Panc1 (cell line): ENCODE results near the gene ARHGEF7. TPM values are rescaled to one million over a fixed set of nuclear protein-coding genes. Genes with fewer than 3 reads are reported as not detected.

Source experiments
- ATAC-seq: fragments of 200-7000 bp; cut with Tn5 transposase; 2 replicates; pipeline ENCODE4 v1.9.1; 2020; ENCODE audit warnings: mild to moderate bottlenecking, moderate library complexity
- BruUV-seq: library from RNA; stranded (reverse); fragments of 400-500 nt; replicated peaks from 2 replicates; lab custom pipeline; 2021; lab: Mats Ljungman, UMichigan
- CTCF ChIA-PET: fragments of 300-600 bp; sonication (Branson Sonifier 250); formaldehyde crosslinking; loops from one replicate; lab custom pipeline; 2022; ENCODE audit warnings: antibody characterized with exemption; lab: Charles Lee
- POLR2A ChIA-PET: fragments of 300-600 bp; sonication (Branson Sonifier 250); formaldehyde crosslinking; loops from one replicate; lab custom pipeline; 2022; ENCODE audit warnings: antibody characterized with exemption; lab: Charles Lee
- DNase-seq: peaks from one replicate; pipeline ENCODE4 v3.0.0-alpha.2; 2010; ENCODE audit warnings: low read depth, low spot score
- H3K27ac ChIP-seq: 2 replicates; pipeline ENCODE4 v1.5.1; 2011; ENCODE audit warnings: mild to moderate bottlenecking, low read length, inconsistent platforms
- H3K27me3 ChIP-seq: fragments of 200-500 bp; sonication (Bioruptor generic); 2 replicates; pipeline ENCODE4 v1.6.0; 2014; ENCODE audit warnings: low read length, inconsistent platforms; ENCODE audit not compliant: control insufficient read depth, insufficient read depth
- H3K36me3 ChIP-seq: fragments of 200-500 bp; sonication (Bioruptor generic); 2 replicates; pipeline ENCODE4 v1.5.1; 2014; ENCODE audit warnings: inconsistent platforms, mild to moderate bottlenecking, low read length, moderate library complexity; ENCODE audit not compliant: control insufficient read depth, insufficient read depth
- H3K4me1 ChIP-seq: 2 replicates; pipeline ENCODE4 v1.5.1; 2011; ENCODE audit warnings: inconsistent platforms, mild to moderate bottlenecking, low read length, moderate library complexity; ENCODE audit not compliant: control insufficient read depth, insufficient read depth
- H3K4me3 ChIP-seq, 2 experiments: 2 replicates each; pipeline ENCODE4 v1.5.1; 2011 to 2012; ENCODE audit warnings: low read depth in 2 of 2, low read length in 2 of 2, mild to moderate bottlenecking in 2 of 2, inconsistent platforms in 1 of 2, moderate library complexity in 1 of 2
- H3K9me3 ChIP-seq: fragments of 200-500 bp; sonication (Bioruptor generic); 2 replicates; pipeline ENCODE4 v1.5.1; 2014; ENCODE audit warnings: low read depth, mild to moderate bottlenecking, inconsistent platforms, low read length, moderate library complexity; ENCODE audit not compliant: control insufficient read depth, insufficient read depth
- POLR2AphosphoS5 ChIP-seq: IDR thresholded peaks from 2 replicates; pipeline ENCODE4 v1.6.1; 2012; ENCODE audit warnings: mild to moderate bottlenecking, low read depth, low read length, moderate library complexity
- SIN3A ChIP-seq: IDR thresholded peaks from 2 replicates; pipeline ENCODE4 v1.6.1; 2012; ENCODE audit warnings: low read depth, mild to moderate bottlenecking, low read length, moderate library complexity, borderline replicate concordance; ENCODE audit not compliant: insufficient read depth
- TCF7L2 ChIP-seq: IDR thresholded peaks from 2 replicates; pipeline ENCODE4 v1.6.1; 2011; ENCODE audit warnings: mild to moderate bottlenecking, low read depth, low read length, inconsistent platforms
- in situ Hi-C: cut with HindIII; loops from 2 replicates; pipeline ENCODE4 v1.10.0; 2016; ENCODE audit warnings: low sequenced_read_pairs, low pct_unique_long_range_greater_than_20kb
- intact Hi-C: fragments of 100-400 bp; cut with micrococcal nuclease; formaldehyde crosslinking; loops from one replicate; pipeline ENCODE4 v1.10.0; 2022; ENCODE audit not compliant: unreplicated experiment
- total RNA-seq: library from RNA; stranded (reverse); gene quantifications from one replicate; pipeline ENCODE4 v1.2.1, GENCODE V29; 2021; ENCODE audit not compliant: unreplicated experiment
- TF ChIP-seq, protein P1 (sequence below): fragments of 450-650 bp; IDR thresholded peaks from 2 replicates; pipeline ENCODE4 v1.5.1; 2017; ENCODE audit warnings: mild to moderate bottlenecking
- TF ChIP-seq, protein P2 (sequence below), 2 experiments: IDR thresholded peaks; 2 replicates each; pipeline ENCODE4 v1.6.1; 2011 to 2012; ENCODE audit warnings: low read depth in 2 of 2, control low read depth in 1 of 2, low read length in 1 of 2, mild to moderate bottlenecking in 1 of 2, moderate library complexity in 1 of 2; ENCODE audit not compliant: insufficient read depth in 1 of 2

The ARHGEF7 gene
- total RNA-seq, 1 experiment from 2014 or later = 36.4 TPM

DNA sequence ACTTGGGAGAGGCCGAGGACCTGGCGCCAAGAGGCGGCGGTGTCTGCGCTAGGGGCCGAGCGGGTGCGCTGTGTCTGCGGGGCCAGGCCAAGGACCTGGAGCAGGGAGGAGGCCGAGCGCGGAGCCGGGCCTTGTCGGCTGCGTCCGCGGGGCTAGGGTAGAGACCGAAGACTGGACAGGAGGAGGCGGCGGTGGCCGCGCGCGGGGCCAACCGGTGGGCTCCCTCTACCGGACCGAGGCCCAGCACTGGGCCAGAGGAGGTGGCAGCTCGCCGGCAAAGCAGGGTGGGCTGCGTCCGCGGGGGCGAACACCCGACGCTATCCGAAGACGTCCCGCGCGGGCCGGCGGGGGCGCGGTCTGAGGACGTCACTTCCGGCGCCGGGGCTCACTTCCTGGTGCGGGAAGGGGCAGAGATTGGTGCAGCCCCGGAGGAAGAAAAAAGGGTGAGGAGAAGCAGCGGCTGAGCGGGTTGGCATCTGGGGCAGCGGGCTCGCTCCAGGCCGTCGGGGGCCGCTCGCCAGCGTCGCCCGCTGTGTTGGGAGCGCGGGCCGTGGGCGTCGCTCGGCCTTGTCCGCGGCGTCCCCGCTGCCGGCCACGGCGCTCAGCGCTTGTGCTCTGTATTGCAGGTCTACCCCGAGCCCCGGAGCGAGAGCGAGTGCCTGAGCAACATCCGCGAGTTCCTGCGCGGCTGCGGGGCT, 38.3 kb downstream of the ARHGEF7 start:
- ChIA-PET POLR2A (no interaction called here), CTCF (no interaction called here)
- in situ Hi-C loops = no loop called here
- ATAC-seq (peak; percentile 98), DNase-seq (no peak)
- intact Hi-C loops = no loop called here
- H3K27me3 ChIP-seq = no peaks in the 10 kb centered on the region; the same call in 1 of the 2 replicates
- H3K4me1 ChIP-seq = peaks cover 6% of the 10 kb centered on the region
- peak overlapping the region; percentile 89 for H3K27ac ChIP-seq
- H3K4me3 ChIP-seq = peak overlapping the region; percentile 75 to 83
- H3K36me3 ChIP-seq = no peaks in the 10 kb centered on the region; the same call in 1 of the 2 replicates
- no peaks in the 10 kb centered on the region for H3K9me3 ChIP-seq
- BruUV-seq = no TSS peak
- TF ChIP-seq TCF7L2 = no peak
- TF ChIP-seq POLR2AphosphoS5 = peak; percentile 69; the same call in 1 of the 2 replicates
- TF ChIP-seq, protein P1, sequence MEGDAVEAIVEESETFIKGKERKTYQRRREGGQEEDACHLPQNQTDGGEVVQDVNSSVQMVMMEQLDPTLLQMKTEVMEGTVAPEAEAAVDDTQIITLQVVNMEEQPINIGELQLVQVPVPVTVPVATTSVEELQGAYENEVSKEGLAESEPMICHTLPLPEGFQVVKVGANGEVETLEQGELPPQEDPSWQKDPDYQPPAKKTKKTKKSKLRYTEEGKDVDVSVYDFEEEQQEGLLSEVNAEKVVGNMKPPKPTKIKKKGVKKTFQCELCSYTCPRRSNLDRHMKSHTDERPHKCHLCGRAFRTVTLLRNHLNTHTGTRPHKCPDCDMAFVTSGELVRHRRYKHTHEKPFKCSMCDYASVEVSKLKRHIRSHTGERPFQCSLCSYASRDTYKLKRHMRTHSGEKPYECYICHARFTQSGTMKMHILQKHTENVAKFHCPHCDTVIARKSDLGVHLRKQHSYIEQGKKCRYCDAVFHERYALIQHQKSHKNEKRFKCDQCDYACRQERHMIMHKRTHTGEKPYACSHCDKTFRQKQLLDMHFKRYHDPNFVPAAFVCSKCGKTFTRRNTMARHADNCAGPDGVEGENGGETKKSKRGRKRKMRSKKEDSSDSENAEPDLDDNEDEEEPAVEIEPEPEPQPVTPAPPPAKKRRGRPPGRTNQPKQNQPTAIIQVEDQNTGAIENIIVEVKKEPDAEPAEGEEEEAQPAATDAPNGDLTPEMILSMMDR = peak; percentile 36
- no peak for TF ChIP-seq SIN3A
- TF ChIP-seq, protein P2, sequence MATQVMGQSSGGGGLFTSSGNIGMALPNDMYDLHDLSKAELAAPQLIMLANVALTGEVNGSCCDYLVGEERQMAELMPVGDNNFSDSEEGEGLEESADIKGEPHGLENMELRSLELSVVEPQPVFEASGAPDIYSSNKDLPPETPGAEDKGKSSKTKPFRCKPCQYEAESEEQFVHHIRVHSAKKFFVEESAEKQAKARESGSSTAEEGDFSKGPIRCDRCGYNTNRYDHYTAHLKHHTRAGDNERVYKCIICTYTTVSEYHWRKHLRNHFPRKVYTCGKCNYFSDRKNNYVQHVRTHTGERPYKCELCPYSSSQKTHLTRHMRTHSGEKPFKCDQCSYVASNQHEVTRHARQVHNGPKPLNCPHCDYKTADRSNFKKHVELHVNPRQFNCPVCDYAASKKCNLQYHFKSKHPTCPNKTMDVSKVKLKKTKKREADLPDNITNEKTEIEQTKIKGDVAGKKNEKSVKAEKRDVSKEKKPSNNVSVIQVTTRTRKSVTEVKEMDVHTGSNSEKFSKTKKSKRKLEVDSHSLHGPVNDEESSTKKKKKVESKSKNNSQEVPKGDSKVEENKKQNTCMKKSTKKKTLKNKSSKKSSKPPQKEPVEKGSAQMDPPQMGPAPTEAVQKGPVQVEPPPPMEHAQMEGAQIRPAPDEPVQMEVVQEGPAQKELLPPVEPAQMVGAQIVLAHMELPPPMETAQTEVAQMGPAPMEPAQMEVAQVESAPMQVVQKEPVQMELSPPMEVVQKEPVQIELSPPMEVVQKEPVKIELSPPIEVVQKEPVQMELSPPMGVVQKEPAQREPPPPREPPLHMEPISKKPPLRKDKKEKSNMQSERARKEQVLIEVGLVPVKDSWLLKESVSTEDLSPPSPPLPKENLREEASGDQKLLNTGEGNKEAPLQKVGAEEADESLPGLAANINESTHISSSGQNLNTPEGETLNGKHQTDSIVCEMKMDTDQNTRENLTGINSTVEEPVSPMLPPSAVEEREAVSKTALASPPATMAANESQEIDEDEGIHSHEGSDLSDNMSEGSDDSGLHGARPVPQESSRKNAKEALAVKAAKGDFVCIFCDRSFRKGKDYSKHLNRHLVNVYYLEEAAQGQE (IDR thresholded peaks at IDR 0.05; ENCODE audit: insufficient read depth in 1 of 2, low read depth in 2 of 2, low read length in 1 of 2) = no peak

DNA sequence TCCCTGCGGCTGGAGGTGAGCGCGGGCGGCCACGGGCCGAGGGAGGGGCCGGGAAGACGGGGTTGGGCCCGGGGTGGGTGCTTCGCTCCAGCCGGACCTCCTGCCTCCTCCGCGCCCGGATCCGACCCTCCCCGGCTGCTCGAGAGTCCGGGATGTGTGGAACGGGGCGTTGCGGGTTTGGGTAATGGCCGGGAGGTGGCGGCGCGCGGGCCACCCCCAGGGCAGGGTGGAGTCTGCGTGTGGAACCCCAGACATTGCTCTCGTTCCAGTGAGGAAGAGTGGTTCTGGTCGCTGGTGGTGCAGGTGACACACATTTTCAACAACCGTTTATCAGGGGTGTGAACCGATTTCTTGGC, 38.8 kb downstream of the ARHGEF7 start:
- H3K4me1 ChIP-seq = peaks cover 6% of the 10 kb centered on the region
- peak overlapping the region; percentile 89 for H3K27ac ChIP-seq
- TF ChIP-seq, protein P1 = no peak
- no peak for TF ChIP-seq POLR2AphosphoS5
- TF ChIP-seq, protein P2 (IDR thresholded peaks at IDR 0.05; ENCODE audit: insufficient read depth in 1 of 2, low read depth in 2 of 2, low read length in 1 of 2) = no peak
- TF ChIP-seq TCF7L2 = no peak
- TF ChIP-seq SIN3A = no peak
- ATAC-seq = peak; percentile 61
- POLR2A ChIA-PET = no interaction called here
- no peak for DNase-seq
- no peaks in the 10 kb centered on the region for H3K9me3 ChIP-seq
- no peaks in the 10 kb centered on the region; the same call in 1 of the 2 replicates for H3K27me3 ChIP-seq
- CTCF ChIA-PET = no interaction called here
- in situ Hi-C loops (no loop called here), intact Hi-C loops (no loop called here)
- no peaks in the 10 kb centered on the region; the same call in 1 of the 2 replicates for H3K36me3 ChIP-seq
- peak overlapping the region; percentile 75 to 83 for H3K4me3 ChIP-seq
- BruUV-seq = no TSS peak
